HFFc6 (cell line): Measurements from ENCODE around the gene FRMD1. TPM values are rescaled to one million over a fixed set of nuclear protein-coding genes. Genes with fewer than 3 reads are reported as not detected.

Source experiments
- DNase-seq: peaks from one replicate; pipeline ENCODE4 v3.0.0-alpha.2; 2018
- H3K27ac Mint-ChIP-seq: 2 replicates; pipeline ENCODE4 v1.8.0; 2020; ENCODE audit warnings: mild to moderate bottlenecking, mixed read lengths
- H3K27me3 Mint-ChIP-seq: 2 replicates; pipeline ENCODE4 v1.8.0; 2021; ENCODE audit warnings: mild to moderate bottlenecking, moderate library complexity, mixed read lengths; ENCODE audit not compliant: insufficient read depth
- H3K36me3 Mint-ChIP-seq: 2 replicates; pipeline ENCODE4 v1.8.0; 2021; ENCODE audit warnings: low read depth, mixed read lengths
- H3K4me1 Mint-ChIP-seq: 2 replicates; pipeline ENCODE4 v1.8.0; 2020; ENCODE audit warnings: low read depth, mixed read lengths
- H3K4me3 Mint-ChIP-seq: 2 replicates; pipeline ENCODE4 v1.8.0; 2020; ENCODE audit warnings: mild to moderate bottlenecking, moderate library complexity, mixed read lengths
- H3K9me3 Mint-ChIP-seq: 2 replicates; pipeline ENCODE4 v1.8.0; 2020; ENCODE audit warnings: mild to moderate bottlenecking, mixed read lengths
- total RNA-seq, 6 experiments: library from RNA; stranded (reverse); fragmentation: NEBNext Ultra II Directional; extraction: Animal tissue kit (Norgen Biotek cat#: 25700); gene quantifications; 2 replicates in 1 of 6; 3 replicates in 5 of 6; pipeline ENCODE4 v1.2.3, GENCODE V29; 2021
- TF ChIP-seq, protein P1 (sequence below): fragments of 200-600 bp; sonication (generic); IDR thresholded peaks from 2 replicates; pipeline ENCODE4 v1.5.0; 2021; ENCODE audit warnings: antibody characterized with exemption, mild to moderate bottlenecking

FRMD1 gene
- total RNA-seq, 6 experiments from 2014 or later = not detected

DNA sequence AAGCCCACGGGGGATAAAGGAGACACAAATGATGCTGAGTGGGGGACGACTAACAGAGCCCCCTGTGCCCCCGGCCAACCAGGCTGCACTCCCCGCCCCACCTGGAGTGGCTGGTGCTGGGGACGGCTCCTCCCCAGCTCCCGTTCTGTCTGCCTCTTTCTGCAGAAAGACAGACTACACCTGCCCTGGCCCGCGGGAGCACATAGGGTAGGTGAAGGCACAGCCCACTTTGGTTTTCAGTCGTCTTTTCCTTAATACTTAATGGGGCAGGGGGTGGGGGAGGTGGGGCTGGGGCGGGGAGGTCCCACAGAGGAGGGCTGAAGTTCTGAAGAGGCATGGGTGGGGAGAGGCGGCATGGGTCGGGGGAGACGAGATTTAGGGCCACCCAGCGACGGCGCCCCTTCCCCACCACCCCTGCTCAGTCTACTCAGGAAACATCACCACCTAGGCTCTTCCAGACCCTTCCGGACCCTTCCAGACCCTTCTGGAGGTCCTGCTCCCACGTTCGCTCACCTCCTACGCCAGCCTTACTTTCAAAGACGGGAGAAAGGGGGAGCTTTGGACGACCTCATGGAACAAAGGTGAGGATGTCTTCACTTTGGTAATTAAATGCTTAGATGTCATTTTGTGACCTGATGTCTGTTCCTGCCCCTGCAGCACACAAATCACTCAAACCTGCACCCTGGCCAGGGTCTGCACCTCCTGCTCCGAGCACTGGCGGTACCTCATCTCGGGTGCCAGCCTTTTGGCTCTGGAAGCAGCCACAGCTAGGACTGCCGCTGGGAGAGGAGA is 21.2 kb upstream of the FRMD1 start:
- TF ChIP-seq, protein P1, sequence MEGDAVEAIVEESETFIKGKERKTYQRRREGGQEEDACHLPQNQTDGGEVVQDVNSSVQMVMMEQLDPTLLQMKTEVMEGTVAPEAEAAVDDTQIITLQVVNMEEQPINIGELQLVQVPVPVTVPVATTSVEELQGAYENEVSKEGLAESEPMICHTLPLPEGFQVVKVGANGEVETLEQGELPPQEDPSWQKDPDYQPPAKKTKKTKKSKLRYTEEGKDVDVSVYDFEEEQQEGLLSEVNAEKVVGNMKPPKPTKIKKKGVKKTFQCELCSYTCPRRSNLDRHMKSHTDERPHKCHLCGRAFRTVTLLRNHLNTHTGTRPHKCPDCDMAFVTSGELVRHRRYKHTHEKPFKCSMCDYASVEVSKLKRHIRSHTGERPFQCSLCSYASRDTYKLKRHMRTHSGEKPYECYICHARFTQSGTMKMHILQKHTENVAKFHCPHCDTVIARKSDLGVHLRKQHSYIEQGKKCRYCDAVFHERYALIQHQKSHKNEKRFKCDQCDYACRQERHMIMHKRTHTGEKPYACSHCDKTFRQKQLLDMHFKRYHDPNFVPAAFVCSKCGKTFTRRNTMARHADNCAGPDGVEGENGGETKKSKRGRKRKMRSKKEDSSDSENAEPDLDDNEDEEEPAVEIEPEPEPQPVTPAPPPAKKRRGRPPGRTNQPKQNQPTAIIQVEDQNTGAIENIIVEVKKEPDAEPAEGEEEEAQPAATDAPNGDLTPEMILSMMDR = no peak
- Mint-ChIP-seq H3K9me3 (peaks cover 5% of the 10 kb centered on the region), H3K27me3 (peaks cover 9% of the 10 kb centered on the region), H3K27ac (no peak overlapping the region), H3K4me1 (no peaks in the 10 kb centered on the region), H3K36me3 (no peaks in the 10 kb centered on the region), H3K4me3 (no peak overlapping the region)
- DNase-seq = no peak

DNA sequence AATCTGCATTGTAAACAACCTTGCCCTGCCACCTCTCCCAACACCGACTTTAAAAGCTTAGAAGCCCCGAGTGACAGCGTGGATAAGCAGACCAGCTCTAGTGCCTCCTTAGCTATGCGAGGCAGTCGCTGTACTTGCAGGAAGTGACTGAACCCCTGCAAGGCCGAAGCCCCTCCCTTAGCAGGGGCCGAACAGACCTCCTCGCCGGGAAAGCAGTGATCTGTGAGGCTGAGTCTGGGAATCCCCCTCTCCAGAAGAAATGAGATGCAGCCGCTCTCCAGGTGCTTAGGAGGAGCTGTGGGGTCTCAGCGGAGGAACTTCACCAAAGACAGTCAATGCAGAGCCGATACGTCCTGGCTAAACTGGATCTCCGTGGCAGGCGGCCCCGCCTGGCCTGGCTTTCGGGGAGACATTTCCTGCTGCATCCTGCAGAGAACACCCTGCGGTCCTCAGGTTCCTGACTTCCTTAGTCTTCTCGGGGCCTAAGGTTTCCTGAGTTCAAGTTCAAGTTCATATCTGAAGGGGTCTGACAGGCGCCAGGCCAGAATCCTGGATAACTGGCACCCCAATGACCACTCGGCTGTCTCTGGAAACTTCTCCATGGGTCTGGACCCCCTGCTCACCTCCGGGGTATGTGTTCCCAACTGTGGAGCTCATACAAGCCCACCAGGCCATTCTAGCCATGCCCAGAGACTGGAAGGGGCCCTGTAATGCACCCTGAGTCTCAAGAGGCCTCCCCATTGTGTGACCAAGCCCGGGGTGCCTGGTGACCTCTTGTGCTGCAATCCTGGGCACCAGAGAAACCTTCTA is 20.4 kb upstream of the FRMD1 start:
- no peak overlapping the region for H3K4me3 Mint-ChIP-seq
- H3K36me3 Mint-ChIP-seq = no peaks in the 10 kb centered on the region
- no peak for DNase-seq
- TF ChIP-seq, protein P1 = no peak
- H3K9me3 Mint-ChIP-seq = no peaks in the 10 kb centered on the region; the same call in 1 of the 2 replicates
- no peaks in the 10 kb centered on the region for H3K4me1 Mint-ChIP-seq
- no peak overlapping the region for H3K27ac Mint-ChIP-seq
- peaks cover 6% of the 10 kb centered on the region for H3K27me3 Mint-ChIP-seq

GRCh38 chr6:168098431-168098861 is 19.4 kb upstream of the FRMD1 start:
- TF ChIP-seq, protein P1 = no peak
- no peak overlapping the region for H3K4me3 Mint-ChIP-seq
- DNase-seq = no peak
- H3K9me3 Mint-ChIP-seq = no peaks in the 10 kb centered on the region; the same call in 1 of the 2 replicates
- H3K36me3 Mint-ChIP-seq = no peaks in the 10 kb centered on the region
- no peaks in the 10 kb centered on the region for H3K4me1 Mint-ChIP-seq
- H3K27ac Mint-ChIP-seq = no peak overlapping the region
- peaks cover 5% of the 10 kb centered on the region for H3K27me3 Mint-ChIP-seq

DNA sequence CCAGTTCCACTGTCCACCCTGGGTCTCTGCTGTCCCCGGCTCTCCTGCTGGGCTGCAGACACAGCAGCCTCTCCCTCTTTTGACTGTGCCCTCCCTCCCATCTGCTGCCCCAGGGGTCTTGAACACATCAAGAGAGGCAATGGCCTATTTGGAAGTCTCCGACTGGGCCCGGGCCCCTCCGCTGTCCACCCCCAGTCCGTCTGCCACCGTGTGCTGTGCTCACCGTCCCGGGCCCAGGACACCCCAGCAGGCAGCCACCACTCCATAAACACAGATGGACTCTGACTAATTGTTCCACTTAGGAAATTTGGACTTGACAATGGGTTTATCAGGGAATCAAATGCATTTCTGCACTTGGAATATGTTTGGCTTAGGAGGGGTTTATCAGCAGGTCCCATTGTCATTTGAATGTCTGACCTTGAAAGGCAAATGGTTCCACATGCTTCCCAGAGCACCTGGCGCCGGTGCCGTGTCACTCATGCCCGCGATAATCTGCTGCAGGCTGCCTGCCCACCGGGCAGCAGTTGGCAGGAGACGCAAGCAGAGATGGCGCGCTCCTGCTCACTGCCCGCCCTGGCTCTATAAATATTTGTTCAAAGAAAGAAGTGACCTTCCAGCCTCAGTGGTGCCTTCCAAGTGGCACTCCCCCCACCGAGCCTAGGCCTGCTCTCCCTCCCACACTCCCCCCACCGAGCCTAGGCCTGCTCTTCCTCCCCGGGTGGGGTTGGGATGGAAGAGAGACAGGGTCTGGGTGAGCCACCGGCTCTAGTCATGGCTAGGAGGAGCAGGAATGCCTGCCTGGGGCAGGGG is 18.8 kb upstream of the FRMD1 start:
- H3K36me3 Mint-ChIP-seq = no peaks in the 10 kb centered on the region
- no peaks in the 10 kb centered on the region; the same call in 1 of the 2 replicates for H3K9me3 Mint-ChIP-seq
- no peak overlapping the region for H3K27ac Mint-ChIP-seq
- no peaks in the 10 kb centered on the region for H3K4me1 Mint-ChIP-seq
- DNase-seq = no peak
- H3K4me3 Mint-ChIP-seq = no peak overlapping the region
- peaks cover 7% of the 10 kb centered on the region for H3K27me3 Mint-ChIP-seq
- TF ChIP-seq, protein P1 = no peak

DNA sequence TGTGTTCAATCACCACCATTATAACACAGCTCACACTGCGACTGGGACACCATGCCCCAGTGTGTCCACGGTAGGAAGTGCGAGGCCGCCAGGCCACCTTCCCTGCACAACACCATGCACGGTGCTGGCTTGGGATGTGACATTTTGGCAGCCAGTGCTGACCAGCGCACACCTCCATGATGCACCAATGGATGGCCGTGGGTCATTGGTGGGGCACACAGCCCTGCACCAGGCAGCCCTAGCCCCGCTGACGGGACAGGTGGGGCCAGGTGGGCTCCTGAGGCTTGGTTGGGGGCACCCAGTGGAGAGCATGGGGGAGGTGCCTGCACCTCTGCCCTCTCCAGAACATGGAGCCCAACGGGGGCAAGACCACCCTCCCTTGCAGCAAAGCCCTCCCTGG is 18.2 kb upstream of the FRMD1 start:
- no peak for DNase-seq
- no peaks in the 10 kb centered on the region for H3K36me3 Mint-ChIP-seq
- no peak overlapping the region for H3K4me3 Mint-ChIP-seq
- peaks cover under 1% of the 10 kb centered on the region; the same call in 1 of the 2 replicates for H3K9me3 Mint-ChIP-seq
- no peaks in the 10 kb centered on the region for H3K4me1 Mint-ChIP-seq
- TF ChIP-seq, protein P1 = no peak
- peaks cover 8% of the 10 kb centered on the region for H3K27me3 Mint-ChIP-seq
- H3K27ac Mint-ChIP-seq = no peak overlapping the region
